HEK293 (cell line): ENCODE data around the gene MT1B.

ENCODE experiments used
- SP2 ChIP-seq: fragments of 450-650 bp; formaldehyde crosslinking; IDR thresholded peaks from 2 replicates; pipeline ENCODE4 v1.5.1; 2016; ENCODE audit warnings: missing biosample characterization, missing genetic modification characterization
- SP3 ChIP-seq: fragments of 450-650 bp; formaldehyde crosslinking; IDR thresholded peaks from 2 replicates; pipeline ENCODE4 v1.5.1; 2016; ENCODE audit warnings: missing biosample characterization, missing genetic modification characterization
- ZNF24 ChIP-seq: fragments of 450-650 bp; formaldehyde crosslinking; IDR thresholded peaks from 2 replicates; pipeline ENCODE4 v1.5.1; 2016; ENCODE audit warnings: missing biosample characterization, missing genetic modification characterization
- ZNF488 ChIP-seq: fragments of 450-650 bp; formaldehyde crosslinking; IDR thresholded peaks from 2 replicates; pipeline ENCODE4 v1.5.1; 2016; ENCODE audit warnings: missing biosample characterization, missing genetic modification characterization
- ZNF645 ChIP-seq: fragments of 450-650 bp; formaldehyde crosslinking; IDR thresholded peaks from 2 replicates; pipeline ENCODE4; 2016; ENCODE audit warnings: missing biosample characterization, missing genetic modification characterization
- ZNF707 ChIP-seq: fragments of 450-650 bp; formaldehyde crosslinking; IDR thresholded peaks from 2 replicates; pipeline ENCODE4 v1.5.1; 2016; ENCODE audit warnings: missing biosample characterization, missing genetic modification characterization
- TF ChIP-seq, protein P1 (sequence below): fragments of 450-650 bp; formaldehyde crosslinking; IDR thresholded peaks from 2 replicates; pipeline ENCODE4 v1.5.1; 2016; ENCODE audit warnings: missing biosample characterization, missing genetic modification characterization

GRCh38 chr16:56669840-56670619, 18.3 kb downstream of the MT1B start:
- TF ChIP-seq SP3 (tag by site-specific recombination): no peak
- TF ChIP-seq ZNF488: no peak
- no peak for TF ChIP-seq ZNF24 (tag by site-specific recombination)
- TF ChIP-seq, protein P1, sequence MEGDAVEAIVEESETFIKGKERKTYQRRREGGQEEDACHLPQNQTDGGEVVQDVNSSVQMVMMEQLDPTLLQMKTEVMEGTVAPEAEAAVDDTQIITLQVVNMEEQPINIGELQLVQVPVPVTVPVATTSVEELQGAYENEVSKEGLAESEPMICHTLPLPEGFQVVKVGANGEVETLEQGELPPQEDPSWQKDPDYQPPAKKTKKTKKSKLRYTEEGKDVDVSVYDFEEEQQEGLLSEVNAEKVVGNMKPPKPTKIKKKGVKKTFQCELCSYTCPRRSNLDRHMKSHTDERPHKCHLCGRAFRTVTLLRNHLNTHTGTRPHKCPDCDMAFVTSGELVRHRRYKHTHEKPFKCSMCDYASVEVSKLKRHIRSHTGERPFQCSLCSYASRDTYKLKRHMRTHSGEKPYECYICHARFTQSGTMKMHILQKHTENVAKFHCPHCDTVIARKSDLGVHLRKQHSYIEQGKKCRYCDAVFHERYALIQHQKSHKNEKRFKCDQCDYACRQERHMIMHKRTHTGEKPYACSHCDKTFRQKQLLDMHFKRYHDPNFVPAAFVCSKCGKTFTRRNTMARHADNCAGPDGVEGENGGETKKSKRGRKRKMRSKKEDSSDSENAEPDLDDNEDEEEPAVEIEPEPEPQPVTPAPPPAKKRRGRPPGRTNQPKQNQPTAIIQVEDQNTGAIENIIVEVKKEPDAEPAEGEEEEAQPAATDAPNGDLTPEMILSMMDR (tag by site-specific recombination): no peak
- no peak for TF ChIP-seq ZNF645 (tag by site-specific recombination)
- TF ChIP-seq ZNF707 (tag by site-specific recombination): no peak
- TF ChIP-seq SP2: no peak
